Osteoblast (primary cell): ENCODE data around the gene ENTPD2. TPM values are rescaled to one million over a fixed set of nuclear protein-coding genes. Genes with fewer than 3 reads are reported as not detected.

ENCODE experiments used
- DNase-seq: peaks from one replicate; pipeline ENCODE4 v3.0.0; 2011; ENCODE audit warnings: low spot score, mixed read lengths; ENCODE audit not compliant: insufficient read length; ENCODE audit errors: missing footprints
- H2AFZ ChIP-seq: 2 replicates; pipeline ENCODE4 v1.6.0; 2011; ENCODE audit warnings: mild to moderate bottlenecking, low read length
- H3K27ac ChIP-seq: 2 replicates; pipeline ENCODE4 v1.5.1; 2011; ENCODE audit warnings: mild to moderate bottlenecking, low read depth, low read length, moderate library complexity
- H3K27me3 ChIP-seq: 2 replicates; pipeline ENCODE4 v1.6.0; 2012; ENCODE audit warnings: mild to moderate bottlenecking, control low read depth, inconsistent platforms, low read length, moderate library complexity; ENCODE audit not compliant: insufficient read depth
- H3K36me3 ChIP-seq: 2 replicates; pipeline ENCODE4 v1.5.1; 2011; ENCODE audit warnings: mild to moderate bottlenecking, low read length, control low read depth, moderate library complexity; ENCODE audit not compliant: insufficient read depth
- H3K4me1 ChIP-seq: 2 replicates; pipeline ENCODE4 v1.5.1; 2011; ENCODE audit warnings: mild to moderate bottlenecking, low read length, control low read depth, moderate library complexity; ENCODE audit not compliant: insufficient read depth
- H3K4me2 ChIP-seq: 2 replicates; pipeline ENCODE4 v1.6.0; 2011; ENCODE audit warnings: mild to moderate bottlenecking, low read length; ENCODE audit not compliant: insufficient read depth
- H3K4me3 ChIP-seq: fragments of 200-600 bp; sonication (generic); 3 replicates; pipeline ENCODE4 v1.5.1; 2012; ENCODE audit warnings: mild to moderate bottlenecking, low read length, inconsistent platforms; ENCODE audit not compliant: insufficient read depth
- H3K79me2 ChIP-seq: 2 replicates; pipeline ENCODE4 v1.6.0; 2012; ENCODE audit warnings: mild to moderate bottlenecking, low read length, control low read depth, inconsistent platforms; ENCODE audit not compliant: insufficient read depth
- H3K9me3 ChIP-seq: 2 replicates; pipeline ENCODE4 v1.5.1; 2011; ENCODE audit warnings: low read depth, low read length, control low read depth
- H4K20me1 ChIP-seq: 2 replicates; pipeline ENCODE4 v1.6.0; 2012; ENCODE audit warnings: mild to moderate bottlenecking, low read length, control low read depth; ENCODE audit not compliant: insufficient read depth
- CTCF ChIP-seq: IDR thresholded peaks from 2 replicates; pipeline ENCODE4 v1.5.1; 2011; ENCODE audit warnings: mild to moderate bottlenecking, low read depth, low read length, moderate library complexity; ENCODE audit errors: extremely low read depth
- total RNA-seq: library from RNA; depleted of rRNA; stranded (reverse); fragments of >200 nt; gene quantifications from 2 replicates; pipeline ENCODE4 v1.2.3, GENCODE V29; 2012

ENTPD2 gene
- total RNA-seq, 1 donor = not detected

- Histone ChIP-seq H4K20me1 (peaks cover 7% of the 10 kb centered on the region), H3K36me3 (no peaks in the 10 kb centered on the region), H3K9me3 (no peaks in the 10 kb centered on the region), H3K79me2 (no peaks in the 10 kb centered on the region), H3K27ac (no peak overlapping the region), H3K4me3 (no peak overlapping the region), H2AFZ (no peak overlapping the region), H3K4me2 (no peak overlapping the region), H3K4me1 (no peaks in the 10 kb centered on the region), H3K27me3 (peaks cover 62% of the 10 kb centered on the region)
- no peak for DNase-seq
- TF ChIP-seq CTCF = no peak
Measured at GRCh38 chr9:137052293-137052692, 1.6 kb downstream of the ENTPD2 start.

GRCh38 chr9:137051145-137051724, 2.6 kb downstream of the ENTPD2 start:
- Histone ChIP-seq H3K4me1 (peaks cover 4% of the 10 kb centered on the region), H3K36me3 (no peaks in the 10 kb centered on the region), H3K27ac (no peak overlapping the region), H3K4me3 (no peak overlapping the region), H4K20me1 (peaks cover 14% of the 10 kb centered on the region), H2AFZ (no peak overlapping the region), H3K9me3 (no peaks in the 10 kb centered on the region), H3K27me3 (peaks cover 63% of the 10 kb centered on the region), H3K79me2 (no peaks in the 10 kb centered on the region), H3K4me2 (no peak overlapping the region)
- DNase-seq = no peak
- TF ChIP-seq CTCF = no peak

GRCh38 chr9:137050570-137050969, 3.3 kb downstream of the ENTPD2 start:
- no peak overlapping the region for H3K27ac ChIP-seq
- H3K9me3 ChIP-seq = no peaks in the 10 kb centered on the region
- H3K79me2 ChIP-seq = no peaks in the 10 kb centered on the region
- no peak overlapping the region for H3K4me2 ChIP-seq
- no peak overlapping the region for H2AFZ ChIP-seq
- DNase-seq = peak; percentile 95
- peaks cover 63% of the 10 kb centered on the region for H3K27me3 ChIP-seq
- TF ChIP-seq CTCF = no peak
- no peak overlapping the region for H3K4me3 ChIP-seq
- H3K4me1 ChIP-seq = peaks cover 6% of the 10 kb centered on the region
- no peaks in the 10 kb centered on the region for H3K36me3 ChIP-seq
- H4K20me1 ChIP-seq = peaks cover 14% of the 10 kb centered on the region

GRCh38 chr9:137049544-137050449, 4.1 kb downstream of the ENTPD2 start:
- peak; percentile 97 for DNase-seq
- Histone ChIP-seq H3K79me2 (peaks cover 5% of the 10 kb centered on the region), H3K36me3 (no peaks in the 10 kb centered on the region), H3K9me3 (no peaks in the 10 kb centered on the region), H3K4me1 (peaks cover 13% of the 10 kb centered on the region), H4K20me1 (peaks cover 19% of the 10 kb centered on the region), H3K4me3 (no peak overlapping the region), H2AFZ (no peak overlapping the region), H3K27ac (no peak overlapping the region), H3K27me3 (peaks cover 59% of the 10 kb centered on the region), H3K4me2 (no peak overlapping the region)
- peak; percentile 49 for TF ChIP-seq CTCF
